HepG2 (cell line): ENCODE results near the gene MTSS2. TPM values are rescaled to one million over a fixed set of nuclear protein-coding genes. Genes with fewer than 3 reads are reported as not detected.
A peak's percentile ranks its signal among the peaks of the same experiment; 100 is the strongest.

Experiments
- HNF4G ChIP-seq, 2 experiments: sonication (generic) in 1 of 2; formaldehyde crosslinking in 1 of 2; IDR thresholded peaks; 2 replicates each; pipeline versions ENCODE4 v1.4.0 to v1.6.1; 2011 to 2020; ENCODE audit warnings: borderline replicate concordance in 2 of 2, low read depth in 2 of 2, mild to moderate bottlenecking in 2 of 2, low read length in 1 of 2, missing genetic modification reagents in 1 of 2, moderate library complexity in 1 of 2
- HNRNPH1 ChIP-seq: fragments of 200-400 bp; formaldehyde crosslinking; optimal IDR thresholded peaks from 2 replicates; pipeline ENCODE3; 2017; ENCODE audit warnings: mild to moderate bottlenecking, low read depth, low read length
- NFIB ChIP-seq: sonication (generic); formaldehyde crosslinking; IDR thresholded peaks from 2 replicates; pipeline ENCODE4 v1.9.0; 2021; ENCODE audit warnings: missing genetic modification reagents, mild to moderate bottlenecking, borderline replicate concordance
- SP4 ChIP-seq: sonication (generic); formaldehyde crosslinking; IDR thresholded peaks from 2 replicates; pipeline ENCODE4 v1.8.1; 2023; ENCODE audit warnings: mild to moderate bottlenecking, missing genetic modification reagents
- TBL1XR1 ChIP-seq: fragments of 150-350 bp; IDR thresholded peaks from 2 replicates; pipeline ENCODE4 v1.6.1; 2014; ENCODE audit warnings: borderline replicate concordance, low read length; ENCODE audit not compliant: partially characterized antibody
- ZBED4 ChIP-seq: sonication (generic); formaldehyde crosslinking; IDR thresholded peaks from 2 replicates; pipeline ENCODE4 v1.4.0; 2020; ENCODE audit warnings: missing genetic modification reagents, borderline replicate concordance
- ZBTB7B ChIP-seq: sonication (generic); formaldehyde crosslinking; IDR thresholded peaks from 2 replicates; pipeline ENCODE4 v1.4.0; 2020; ENCODE audit warnings: missing genetic modification reagents
- ZNF253 ChIP-seq: sonication (generic); formaldehyde crosslinking; IDR thresholded peaks from 2 replicates; pipeline ENCODE4 v1.8.0; 2022; ENCODE audit warnings: mild to moderate bottlenecking, missing genetic modification reagents, borderline replicate concordance
- ZNF577 ChIP-seq: sonication (generic); formaldehyde crosslinking; IDR thresholded peaks from 2 replicates; pipeline ENCODE4 v1.4.0; 2020; ENCODE audit warnings: mild to moderate bottlenecking, low read depth, missing genetic modification reagents, borderline replicate concordance
- ZNF776 ChIP-seq: sonication (generic); formaldehyde crosslinking; IDR thresholded peaks from 2 replicates; pipeline ENCODE4 v1.4.0; 2020; ENCODE audit warnings: mild to moderate bottlenecking, missing genetic modification reagents
- ZNF790 ChIP-seq: sonication (generic); formaldehyde crosslinking; IDR thresholded peaks from 2 replicates; pipeline ENCODE4 v1.8.0; 2022; ENCODE audit warnings: missing genetic modification reagents, mild to moderate bottlenecking, borderline replicate concordance
- ZNF816 ChIP-seq: sonication (generic); formaldehyde crosslinking; IDR thresholded peaks from 2 replicates; pipeline ENCODE4 v1.8.0; 2022; ENCODE audit warnings: missing genetic modification reagents, mild to moderate bottlenecking, borderline replicate concordance
- polyA plus RNA-seq, 8 experiments: library from polyadenylated mRNA; depleted of rRNA in 3 of 8; stranded (reverse) in 7 of 8; unstranded in 1 of 8; fragments of >200 nt; fragmentation: Illumina TruSeq in 4 of 8; extraction: Trizol in 4 of 8; gene quantifications; 2 replicates each; pipeline versions ENCODE4 v1.2.1 to v1.2.3, GENCODE V29; 2011 to 2016; ENCODE audit warnings: low read depth in 4 of 8, missing spikeins in 1 of 8, mixed read lengths in 1 of 8; ENCODE audit not compliant: insufficient read depth in 1 of 8
- total RNA-seq, 5 experiments: library from RNA; depleted of rRNA; stranded (reverse); fragments of >200 nt; fragmentation: Illumina TruSeq; extraction: Trizol; gene quantifications; 2 replicates each; pipeline ENCODE4 v1.2.3, GENCODE V29; 2016; ENCODE audit warnings: low read depth in 1 of 5
- TF ChIP-seq, protein P1 (sequence below): sonication (generic); formaldehyde crosslinking; IDR thresholded peaks from 2 replicates; pipeline ENCODE4 v1.5.1; 2020; ENCODE audit warnings: mild to moderate bottlenecking, missing genetic modification reagents, moderate library complexity
- TF ChIP-seq, protein P2 (sequence below): sonication (generic); formaldehyde crosslinking; IDR thresholded peaks from 2 replicates; pipeline ENCODE4 v1.4.0; 2020; ENCODE audit warnings: missing genetic modification reagents
- TF ChIP-seq, protein P3 (sequence below): sonication (generic); formaldehyde crosslinking; IDR thresholded peaks from 2 replicates; pipeline ENCODE4 v1.4.0; 2020; ENCODE audit warnings: low read depth, mild to moderate bottlenecking, missing genetic modification reagents

Gene MTSS2
- total and polyA plus RNA-seq, 2 of the 13 experiments (the other 11 are each of a cell fraction or from before 2014, with no cell fraction given) = 132 to 242 TPM

DNA sequence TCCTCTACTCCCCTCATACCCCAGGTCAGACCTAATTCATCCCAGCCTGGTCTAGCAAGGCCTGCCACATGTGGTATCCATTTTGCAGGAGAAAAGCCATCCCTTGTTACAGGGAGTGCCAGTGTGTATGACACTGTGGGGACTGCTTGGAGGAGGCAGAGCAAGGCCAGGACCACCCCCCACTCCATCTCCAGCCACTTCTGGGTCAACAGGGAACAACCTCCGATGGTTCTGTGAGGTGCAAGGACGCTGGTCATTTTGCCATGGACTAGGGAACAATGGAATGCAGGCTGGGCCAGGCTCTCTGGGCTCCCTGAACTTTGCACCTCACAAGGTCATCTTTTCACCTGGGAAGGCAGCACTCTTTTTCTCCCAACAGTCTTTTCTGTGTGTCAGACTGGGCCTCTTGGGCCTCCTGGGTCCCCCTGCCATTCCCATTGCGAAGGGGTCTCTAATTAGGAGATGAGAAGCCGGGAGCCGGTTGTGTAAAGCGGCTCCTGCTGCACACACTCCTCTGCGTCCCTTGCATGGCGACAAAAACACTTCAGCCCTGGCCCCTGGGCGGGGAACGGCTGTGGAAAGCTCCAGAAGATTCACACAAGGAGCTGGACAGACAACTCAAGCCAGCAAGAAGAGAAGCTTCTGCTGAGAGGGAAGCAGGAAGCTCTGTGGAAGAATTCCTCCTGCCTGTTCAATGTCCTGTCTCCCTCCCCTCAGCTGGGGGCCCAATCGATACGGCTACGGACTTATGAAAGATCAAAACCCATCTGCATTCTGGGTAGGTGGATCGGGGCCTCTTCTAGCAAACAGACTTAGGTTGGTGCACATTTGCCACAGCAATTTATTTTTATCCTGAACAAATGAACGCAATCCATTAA lies 38.5 kb upstream of the MTSS2 start (continued):
- TF ChIP-seq ZBED4 (peak; percentile 98), HNF4G (IDR thresholded peaks at IDR 0.05; ENCODE audit: borderline replicate concordance, low read depth, low read length) (peak; percentile 86), HNF4G (CRISPR knock-in tag; IDR thresholded peaks at IDR 0.05; ENCODE audit: borderline replicate concordance, low read depth) (peak; percentile 82; the same call in 1 of the 2 replicates), ZNF577 (CRISPR knock-in tag) (no peak), ZBTB7B (CRISPR knock-in tag) (peak; percentile 41), SP4 (CRISPR knock-in tag) (no peak), HNRNPH1 (no peak), ZNF253 (CRISPR knock-in tag) (0 out of 2 replicates have a peak, but pooled peaks have one; percentile 42), ZNF816 (CRISPR knock-in tag) (peak; percentile 95; the same call in 1 of the 2 replicates), ZNF776 (CRISPR knock-in tag) (no peak), TBL1XR1 (peak; percentile 11), NFIB (CRISPR knock-in tag) (no peak), ZNF790 (CRISPR knock-in tag) (no peak; the same call in 1 of the 2 replicates)
- TF ChIP-seq, protein P1, sequence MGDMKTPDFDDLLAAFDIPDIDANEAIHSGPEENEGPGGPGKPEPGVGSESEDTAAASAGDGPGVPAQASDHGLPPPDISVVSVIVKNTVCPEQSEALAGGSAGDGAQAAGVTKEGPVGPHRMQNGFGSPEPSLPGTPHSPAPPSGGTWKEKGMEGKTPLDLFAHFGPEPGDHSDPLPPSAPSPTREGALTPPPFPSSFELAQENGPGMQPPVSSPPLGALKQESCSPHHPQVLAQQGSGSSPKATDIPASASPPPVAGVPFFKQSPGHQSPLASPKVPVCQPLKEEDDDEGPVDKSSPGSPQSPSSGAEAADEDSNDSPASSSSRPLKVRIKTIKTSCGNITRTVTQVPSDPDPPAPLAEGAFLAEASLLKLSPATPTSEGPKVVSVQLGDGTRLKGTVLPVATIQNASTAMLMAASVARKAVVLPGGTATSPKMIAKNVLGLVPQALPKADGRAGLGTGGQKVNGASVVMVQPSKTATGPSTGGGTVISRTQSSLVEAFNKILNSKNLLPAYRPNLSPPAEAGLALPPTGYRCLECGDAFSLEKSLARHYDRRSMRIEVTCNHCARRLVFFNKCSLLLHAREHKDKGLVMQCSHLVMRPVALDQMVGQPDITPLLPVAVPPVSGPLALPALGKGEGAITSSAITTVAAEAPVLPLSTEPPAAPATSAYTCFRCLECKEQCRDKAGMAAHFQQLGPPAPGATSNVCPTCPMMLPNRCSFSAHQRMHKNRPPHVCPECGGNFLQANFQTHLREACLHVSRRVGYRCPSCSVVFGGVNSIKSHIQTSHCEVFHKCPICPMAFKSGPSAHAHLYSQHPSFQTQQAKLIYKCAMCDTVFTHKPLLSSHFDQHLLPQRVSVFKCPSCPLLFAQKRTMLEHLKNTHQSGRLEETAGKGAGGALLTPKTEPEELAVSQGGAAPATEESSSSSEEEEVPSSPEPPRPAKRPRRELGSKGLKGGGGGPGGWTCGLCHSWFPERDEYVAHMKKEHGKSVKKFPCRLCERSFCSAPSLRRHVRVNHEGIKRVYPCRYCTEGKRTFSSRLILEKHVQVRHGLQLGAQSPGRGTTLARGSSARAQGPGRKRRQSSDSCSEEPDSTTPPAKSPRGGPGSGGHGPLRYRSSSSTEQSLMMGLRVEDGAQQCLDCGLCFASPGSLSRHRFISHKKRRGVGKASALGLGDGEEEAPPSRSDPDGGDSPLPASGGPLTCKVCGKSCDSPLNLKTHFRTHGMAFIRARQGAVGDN (CRISPR knock-in tag) = peak; percentile 91
- TF ChIP-seq, protein P2, sequence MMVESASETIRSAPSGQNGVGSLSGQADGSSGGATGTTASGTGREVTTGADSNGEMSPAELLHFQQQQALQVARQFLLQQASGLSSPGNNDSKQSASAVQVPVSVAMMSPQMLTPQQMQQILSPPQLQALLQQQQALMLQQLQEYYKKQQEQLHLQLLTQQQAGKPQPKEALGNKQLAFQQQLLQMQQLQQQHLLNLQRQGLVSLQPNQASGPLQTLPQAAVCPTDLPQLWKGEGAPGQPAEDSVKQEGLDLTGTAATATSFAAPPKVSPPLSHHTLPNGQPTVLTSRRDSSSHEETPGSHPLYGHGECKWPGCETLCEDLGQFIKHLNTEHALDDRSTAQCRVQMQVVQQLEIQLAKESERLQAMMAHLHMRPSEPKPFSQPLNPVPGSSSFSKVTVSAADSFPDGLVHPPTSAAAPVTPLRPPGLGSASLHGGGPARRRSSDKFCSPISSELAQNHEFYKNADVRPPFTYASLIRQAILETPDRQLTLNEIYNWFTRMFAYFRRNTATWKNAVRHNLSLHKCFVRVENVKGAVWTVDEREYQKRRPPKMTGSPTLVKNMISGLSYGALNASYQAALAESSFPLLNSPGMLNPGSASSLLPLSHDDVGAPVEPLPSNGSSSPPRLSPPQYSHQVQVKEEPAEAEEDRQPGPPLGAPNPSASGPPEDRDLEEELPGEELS = 0 out of 2 replicates have a peak, but pooled peaks have one; percentile 10
- TF ChIP-seq, protein P3, sequence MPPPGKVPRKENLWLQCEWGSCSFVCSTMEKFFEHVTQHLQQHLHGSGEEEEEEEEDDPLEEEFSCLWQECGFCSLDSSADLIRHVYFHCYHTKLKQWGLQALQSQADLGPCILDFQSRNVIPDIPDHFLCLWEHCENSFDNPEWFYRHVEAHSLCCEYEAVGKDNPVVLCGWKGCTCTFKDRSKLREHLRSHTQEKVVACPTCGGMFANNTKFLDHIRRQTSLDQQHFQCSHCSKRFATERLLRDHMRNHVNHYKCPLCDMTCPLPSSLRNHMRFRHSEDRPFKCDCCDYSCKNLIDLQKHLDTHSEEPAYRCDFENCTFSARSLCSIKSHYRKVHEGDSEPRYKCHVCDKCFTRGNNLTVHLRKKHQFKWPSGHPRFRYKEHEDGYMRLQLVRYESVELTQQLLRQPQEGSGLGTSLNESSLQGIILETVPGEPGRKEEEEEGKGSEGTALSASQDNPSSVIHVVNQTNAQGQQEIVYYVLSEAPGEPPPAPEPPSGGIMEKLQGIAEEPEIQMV (CRISPR knock-in tag) = peak; percentile 59; the same call in 1 of the 2 replicates
